GM19025 (cell line): ENCODE results near the gene TTR.

Source experiments
- ATAC-seq: cut with Tn5 transposase; IDR thresholded peaks from one replicate; pipeline ENCODE4 v1.9.1; 2021; ENCODE audit warnings: mild to moderate bottlenecking, low read depth, moderate library complexity; ENCODE audit not compliant: unreplicated experiment

The TTR gene

DNA sequence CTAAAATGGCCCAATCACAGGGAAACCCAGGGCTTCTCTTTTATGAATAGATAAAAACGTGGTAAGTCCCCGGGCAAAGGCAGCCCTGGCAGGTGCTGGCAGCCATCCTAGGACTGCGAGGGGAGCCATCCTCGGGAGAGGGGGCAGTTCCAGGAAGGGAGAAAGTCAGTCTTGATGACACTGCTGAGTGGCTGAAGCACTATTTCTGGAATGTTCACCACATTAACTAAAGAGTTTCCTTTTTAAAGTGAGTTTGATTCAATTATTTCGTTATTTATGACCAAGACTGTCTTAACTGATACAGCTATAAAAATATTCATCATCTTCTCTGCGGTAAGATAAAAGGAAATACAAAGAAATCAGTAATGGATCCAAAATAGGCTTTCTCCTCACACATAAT lies 20.4 kb downstream of the TTR start:
- no peak for ATAC-seq

DNA sequence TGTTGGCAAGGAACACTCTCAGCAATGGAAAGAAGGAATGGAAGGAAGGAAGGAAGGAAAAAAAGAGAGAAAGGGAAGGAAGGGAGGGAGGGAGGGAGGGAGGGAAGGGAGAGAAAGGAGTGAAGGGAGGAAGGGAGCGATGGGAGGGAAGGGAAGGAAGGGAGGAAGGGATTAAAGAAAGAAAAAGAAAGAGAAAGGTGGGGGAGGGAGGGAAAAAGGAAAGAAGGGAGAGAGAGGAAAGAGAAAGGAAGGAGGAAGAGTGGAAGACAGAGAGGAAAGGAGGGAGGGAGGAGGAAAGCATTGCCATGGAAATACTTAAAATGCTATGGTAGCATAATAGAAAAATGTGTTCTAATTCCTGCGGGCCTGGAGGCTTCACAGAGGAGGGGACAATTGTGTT lies 22.4 kb downstream of the TTR start:
- no peak for ATAC-seq

GRCh38 chr18:31616586-31616985 lies 24.9 kb downstream of the TTR start:
- no peak for ATAC-seq

DNA sequence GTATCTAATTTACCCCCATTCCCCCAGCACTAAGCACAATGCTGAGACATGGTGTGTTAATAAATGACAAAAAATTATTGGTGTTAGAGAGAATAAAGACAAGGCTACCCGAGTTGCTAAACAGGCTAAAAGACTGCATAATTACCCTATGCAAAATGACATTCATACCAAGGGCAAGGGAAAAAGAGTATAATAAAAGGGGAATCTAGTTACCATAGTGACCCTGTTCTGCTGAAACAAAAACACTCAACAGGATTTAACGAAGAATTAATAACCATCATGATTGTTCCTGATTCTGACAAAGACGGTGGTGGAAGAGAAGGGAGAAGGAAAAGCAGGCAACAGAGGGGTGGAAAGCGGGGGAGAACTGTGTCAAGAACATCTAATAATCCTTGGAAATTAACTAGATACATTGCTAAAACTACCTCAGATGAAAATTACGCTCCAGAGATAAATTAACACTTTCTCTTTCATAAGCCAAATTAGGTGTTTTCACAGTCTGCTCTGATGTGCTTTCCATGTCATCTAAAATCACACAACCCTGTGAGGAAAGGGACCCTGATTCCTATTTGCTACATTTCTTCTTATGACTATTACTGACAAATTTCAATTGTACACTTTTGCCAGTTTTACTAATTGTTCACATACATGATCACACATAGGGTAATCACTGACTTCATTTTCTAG lies 25.5 kb downstream of the TTR start:
- peak; percentile 63 for ATAC-seq

- ATAC-seq: no peak
These were observed 27.1 kb downstream of the TTR start for GRCh38 chr18:31618801-31619200.

GRCh38 chr18:31619291-31619690 lies 27.6 kb downstream of the TTR start:
- ATAC-seq: no peak

DNA sequence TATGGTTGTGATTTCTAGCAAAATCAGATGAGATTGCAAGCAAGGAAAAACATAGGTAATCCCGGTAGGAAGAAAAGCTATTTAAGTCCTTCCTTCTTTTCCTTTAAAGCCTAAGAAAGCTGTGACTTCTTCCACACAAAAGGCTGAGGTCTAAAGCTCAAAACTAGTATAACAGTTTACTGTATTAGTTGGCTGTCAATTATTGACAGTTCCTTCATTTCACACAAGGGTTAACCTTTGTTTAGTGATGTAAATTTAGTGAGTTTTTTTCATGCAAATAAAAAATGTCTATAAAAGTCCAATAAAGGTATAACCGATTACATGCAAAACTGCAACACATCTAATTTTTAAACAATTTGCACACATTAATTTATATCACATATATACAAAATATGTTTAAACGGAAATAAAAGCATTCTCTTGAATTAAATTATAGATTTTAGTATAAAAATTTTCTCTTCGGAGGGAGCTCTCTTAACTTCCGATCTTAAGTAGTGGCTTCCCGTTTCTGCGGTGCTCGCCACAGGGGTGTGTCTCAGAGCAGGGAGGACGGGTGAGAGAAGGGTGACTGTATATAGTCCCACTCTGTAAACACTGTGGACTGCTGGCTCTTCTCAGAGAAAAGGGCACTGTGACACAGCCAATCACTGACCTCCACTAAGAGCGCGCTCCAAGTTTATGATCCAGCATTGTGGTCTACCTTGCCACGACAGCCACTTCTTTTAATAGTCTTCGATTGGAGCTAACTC lies 33.4 kb downstream of the TTR start:
- no peak for ATAC-seq

- no peak for ATAC-seq
These were observed 34.7 kb downstream of the TTR start for GRCh38 chr18:31626409-31626808.

- ATAC-seq: no peak
These were observed 38.9 kb downstream of the TTR start for GRCh38 chr18:31630549-31630948.

GRCh38 chr18:31631526-31631925 lies 39.8 kb downstream of the TTR start:
- ATAC-seq: no peak

GRCh38 chr18:31632356-31632755 lies 40.7 kb downstream of the TTR start:
- no peak for ATAC-seq

DNA sequence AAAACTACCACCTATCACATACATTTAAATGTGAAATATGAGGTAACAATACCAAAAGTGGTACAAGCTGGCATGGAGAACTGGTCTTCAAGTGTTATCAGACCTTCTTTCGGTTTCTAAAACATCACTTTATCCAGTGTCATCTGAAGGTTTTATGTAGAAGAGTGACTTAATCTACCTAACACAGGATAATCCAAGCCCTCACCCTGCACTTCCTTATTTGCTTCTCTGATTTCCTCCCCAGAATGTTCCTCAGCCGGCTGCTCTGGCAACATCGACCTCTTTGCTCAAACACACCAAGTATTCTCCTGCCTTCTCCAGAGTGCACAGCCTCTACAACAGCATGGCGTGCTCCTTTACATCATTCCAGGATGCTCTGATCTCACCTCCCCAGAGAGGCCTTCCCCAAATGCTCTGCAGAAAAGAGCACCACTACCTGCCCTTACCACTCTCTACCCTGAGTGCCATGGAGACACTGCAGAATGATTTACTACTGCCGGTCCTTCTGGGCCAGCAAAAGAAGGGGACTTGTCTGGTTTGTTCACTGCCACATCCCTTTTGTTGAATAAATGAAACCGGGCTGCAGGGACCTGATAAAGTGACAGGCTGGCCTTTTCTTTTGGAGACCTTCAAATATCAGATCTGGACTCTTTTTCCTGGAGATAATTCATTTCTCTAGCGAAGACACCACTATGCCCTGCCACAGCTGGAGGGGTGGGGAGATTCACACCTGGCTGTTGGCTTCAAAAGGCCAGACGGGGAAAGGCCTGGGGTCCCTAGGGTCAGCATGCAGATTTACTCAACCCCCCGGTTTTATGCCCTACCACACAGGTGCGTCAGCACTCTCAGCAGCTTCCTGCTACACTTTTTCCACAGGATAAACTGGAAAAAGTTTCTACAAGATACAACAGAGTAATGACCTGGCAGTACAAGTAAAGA lies 42.0 kb downstream of the TTR start:
- ATAC-seq: peak; percentile 10

DNA sequence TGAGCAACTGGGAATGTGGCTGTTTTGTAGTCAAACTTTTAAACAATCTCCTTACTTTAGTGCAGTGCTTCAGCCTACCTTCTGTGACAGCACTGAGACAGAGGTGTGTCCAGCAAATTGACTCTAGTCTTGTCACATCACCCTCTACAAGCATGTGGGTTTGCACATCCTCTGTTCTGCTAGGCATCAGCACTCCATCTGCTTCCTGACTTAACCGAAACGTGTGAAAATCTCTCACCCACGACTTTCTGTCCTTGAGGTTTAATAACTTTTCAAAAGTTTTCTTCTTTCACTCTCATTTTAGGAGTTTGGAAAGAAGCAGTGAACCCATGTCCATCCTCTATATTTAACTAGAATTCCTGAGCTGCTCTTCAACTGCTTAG lies 42.6 kb downstream of the TTR start:
- peak; percentile 95 for ATAC-seq

- ATAC-seq: no peak
These were observed 44.7 kb downstream of the TTR start for GRCh38 chr18:31636387-31636786.

DNA sequence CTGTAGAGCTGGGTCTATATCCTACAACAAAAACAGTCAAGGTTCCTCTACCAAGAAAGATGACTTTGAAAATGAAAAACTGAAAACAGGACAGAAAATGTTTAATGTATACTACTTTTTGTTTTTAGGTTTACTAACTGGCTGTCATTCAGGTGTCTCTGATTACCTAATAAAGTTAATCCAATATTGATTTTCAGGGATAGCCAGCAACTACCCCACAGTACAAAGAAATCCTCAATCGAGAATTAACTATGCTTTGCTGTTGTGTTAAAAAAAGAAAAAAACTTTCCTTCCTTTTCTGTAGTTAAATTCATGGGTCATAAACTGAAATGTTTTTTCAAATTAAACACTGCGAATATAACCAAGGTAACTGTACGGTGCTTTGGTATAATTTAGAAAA lies 45.8 kb downstream of the TTR start:
- ATAC-seq: no peak

GRCh38 chr18:31643003-31643402 lies 51.3 kb downstream of the TTR start:
- ATAC-seq: no peak

DNA sequence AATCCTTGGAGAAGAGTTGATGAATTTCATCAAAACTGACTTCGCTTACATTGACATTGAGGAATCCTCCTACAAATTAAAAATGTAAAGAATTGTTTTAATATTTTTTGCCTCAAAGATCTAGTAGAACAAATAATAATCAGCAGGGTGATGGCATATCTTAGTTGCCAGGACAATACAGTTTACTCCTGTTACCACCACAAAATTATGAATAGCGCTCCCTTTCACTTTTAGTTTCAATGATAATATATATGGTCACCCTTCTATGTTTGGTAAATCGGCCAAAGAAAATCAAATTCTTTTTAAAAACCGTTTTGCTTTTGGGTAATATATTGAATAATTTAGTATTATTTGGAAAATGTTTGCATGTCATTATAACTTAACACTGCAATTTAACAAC lies 53.7 kb downstream of the TTR start:
- ATAC-seq: no peak

DNA sequence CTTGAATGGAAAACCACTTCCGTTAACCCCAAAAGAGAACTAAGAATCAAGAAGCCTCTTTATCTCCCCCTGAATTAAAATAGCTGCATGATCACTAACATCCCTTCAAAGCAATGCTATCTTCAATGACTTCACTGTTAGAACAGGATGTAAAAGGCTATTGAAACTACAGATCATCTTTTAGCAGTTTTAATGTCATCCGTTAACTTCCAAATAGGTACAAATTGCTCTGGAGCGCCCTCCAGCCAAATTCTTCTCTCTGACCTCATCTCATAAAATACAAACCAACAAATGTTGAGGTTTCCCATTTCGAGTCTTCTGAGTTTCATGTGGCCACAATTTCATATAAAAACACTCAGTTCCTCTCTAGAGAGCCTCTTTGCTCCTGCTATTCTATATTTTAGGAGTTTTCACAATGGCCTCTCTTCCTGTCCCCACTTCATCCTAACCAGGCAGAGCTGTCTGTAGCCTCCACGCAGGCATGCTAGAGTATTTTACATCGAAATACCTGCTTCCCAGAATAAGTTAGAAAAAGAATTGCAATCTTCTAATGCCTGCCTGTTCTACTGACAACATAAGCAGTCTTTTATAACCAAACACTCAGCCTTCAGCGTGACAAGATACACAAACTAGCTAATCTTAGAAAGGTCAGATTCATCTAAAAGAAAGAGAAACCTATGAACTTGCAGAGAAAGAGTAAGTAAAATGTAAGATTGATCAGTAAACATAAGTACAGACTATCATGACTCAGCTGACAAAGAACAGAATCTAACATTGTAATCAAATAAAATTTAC lies 54.9 kb downstream of the TTR start:
- no peak for ATAC-seq

DNA sequence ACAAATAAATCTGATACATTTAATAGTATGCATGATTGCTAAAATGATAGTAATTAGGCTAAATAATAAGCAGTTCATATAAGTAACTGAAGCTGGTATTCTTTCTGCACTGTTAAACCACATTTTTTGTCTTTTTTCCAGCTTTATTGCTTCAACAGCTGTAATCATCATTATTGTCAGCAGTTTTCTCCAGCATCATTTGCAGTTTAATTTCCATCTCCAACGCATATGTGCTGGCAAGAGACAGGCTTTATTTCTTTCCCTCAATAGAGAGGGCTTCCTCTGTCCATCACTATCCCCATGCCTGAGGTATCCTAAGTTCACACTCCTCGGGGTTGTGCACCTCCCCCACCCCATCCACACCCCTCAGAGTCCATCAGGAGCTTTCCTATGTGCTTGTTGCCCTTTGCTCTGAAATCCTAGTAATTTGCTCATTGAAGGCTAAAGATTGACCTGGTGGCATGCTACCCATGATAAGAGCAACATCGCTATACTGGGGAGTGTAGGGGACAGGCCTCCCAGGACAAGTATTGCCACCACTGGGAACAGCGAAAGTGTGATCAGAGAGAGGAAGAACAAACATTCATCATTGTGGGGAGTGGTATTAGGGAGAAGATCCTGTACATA lies 55.6 kb downstream of the TTR start:
- no peak for ATAC-seq
